ENCODE results near the gene FBXO7. TPM values are rescaled to one million over a fixed set of nuclear protein-coding genes. Genes with fewer than 3 reads are reported as not detected.

FBXO7 gene
- total RNA-seq, 1 donor: 72.1 TPM

DNA sequence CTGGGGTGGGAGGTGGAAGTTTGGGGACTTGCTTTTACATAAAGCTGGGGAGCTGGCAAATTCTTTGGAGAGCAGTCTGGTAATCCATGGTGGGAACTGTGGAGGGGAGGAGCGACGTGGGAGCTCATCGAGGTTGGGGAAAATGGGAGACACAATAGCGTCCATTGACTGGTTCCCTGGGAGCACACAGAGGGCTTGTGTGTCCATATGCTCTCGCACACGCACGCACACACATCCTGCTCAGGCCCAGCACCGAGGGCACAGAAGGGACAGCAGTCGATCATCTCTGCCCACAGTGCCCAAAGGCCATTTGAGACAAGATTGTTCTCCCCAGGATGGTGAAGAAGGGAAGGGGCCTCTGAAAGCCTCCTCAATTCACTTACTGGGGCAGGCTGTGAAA is 53.7 kb downstream of the FBXO7 start:
- DNase-seq (ENCODE audit: low read depth): no peak
- TF ChIP-seq, protein P1, sequence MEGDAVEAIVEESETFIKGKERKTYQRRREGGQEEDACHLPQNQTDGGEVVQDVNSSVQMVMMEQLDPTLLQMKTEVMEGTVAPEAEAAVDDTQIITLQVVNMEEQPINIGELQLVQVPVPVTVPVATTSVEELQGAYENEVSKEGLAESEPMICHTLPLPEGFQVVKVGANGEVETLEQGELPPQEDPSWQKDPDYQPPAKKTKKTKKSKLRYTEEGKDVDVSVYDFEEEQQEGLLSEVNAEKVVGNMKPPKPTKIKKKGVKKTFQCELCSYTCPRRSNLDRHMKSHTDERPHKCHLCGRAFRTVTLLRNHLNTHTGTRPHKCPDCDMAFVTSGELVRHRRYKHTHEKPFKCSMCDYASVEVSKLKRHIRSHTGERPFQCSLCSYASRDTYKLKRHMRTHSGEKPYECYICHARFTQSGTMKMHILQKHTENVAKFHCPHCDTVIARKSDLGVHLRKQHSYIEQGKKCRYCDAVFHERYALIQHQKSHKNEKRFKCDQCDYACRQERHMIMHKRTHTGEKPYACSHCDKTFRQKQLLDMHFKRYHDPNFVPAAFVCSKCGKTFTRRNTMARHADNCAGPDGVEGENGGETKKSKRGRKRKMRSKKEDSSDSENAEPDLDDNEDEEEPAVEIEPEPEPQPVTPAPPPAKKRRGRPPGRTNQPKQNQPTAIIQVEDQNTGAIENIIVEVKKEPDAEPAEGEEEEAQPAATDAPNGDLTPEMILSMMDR (IDR thresholded peaks at IDR 0.05; ENCODE audit: insufficient read depth, low read depth, low read length): no peak
- H3K4me3 ChIP-seq (ENCODE audit: low read depth, low read length): no peak overlapping the region

DNA sequence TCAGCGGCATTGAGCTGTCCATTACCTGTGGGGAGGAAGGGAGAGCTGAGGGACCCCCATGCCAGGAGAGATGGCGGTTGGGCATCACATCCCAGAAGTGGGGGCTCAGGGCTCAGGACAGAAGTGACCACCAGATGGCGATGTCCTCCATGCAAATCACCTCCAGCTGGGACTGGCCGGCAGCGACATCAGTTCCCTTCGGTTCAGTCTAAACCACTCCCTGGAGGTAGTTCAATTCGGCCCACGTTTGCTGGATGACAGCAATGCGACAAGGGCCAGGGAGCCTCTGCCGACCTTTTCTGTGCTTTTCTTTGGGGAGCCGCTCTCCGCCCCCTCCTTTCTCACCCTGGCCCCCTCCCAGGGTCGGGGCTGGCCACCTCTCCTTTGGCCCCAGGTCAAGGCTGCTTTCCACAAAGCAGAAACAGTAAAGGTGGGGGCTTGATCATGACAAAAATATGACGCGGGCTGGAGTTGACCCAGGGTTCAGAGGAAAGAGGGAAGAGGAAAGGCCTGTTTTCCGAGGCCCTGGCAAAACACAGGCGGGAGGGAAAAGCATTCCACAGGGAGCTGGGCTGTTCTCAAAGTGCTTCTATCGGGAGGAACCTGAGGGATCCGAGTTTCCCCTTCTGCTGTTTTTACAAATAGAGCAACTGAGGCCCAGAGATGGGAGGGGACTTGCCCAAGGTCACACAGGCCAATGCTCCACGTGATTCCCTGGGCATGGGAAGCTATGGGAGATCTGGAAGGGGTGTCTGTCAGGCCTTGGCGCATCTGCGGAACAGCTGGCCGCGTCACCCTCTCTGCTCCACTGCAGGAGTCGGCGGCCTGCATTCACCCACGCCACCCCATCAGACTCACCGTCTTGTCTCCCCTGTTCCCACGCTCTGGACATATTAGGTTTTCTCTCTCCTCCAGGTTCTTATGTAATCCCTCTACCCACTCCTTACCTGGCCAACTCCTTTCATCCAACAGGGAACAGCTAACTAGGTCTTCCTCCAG is 54.7 kb downstream of the FBXO7 start:
- DNase-seq (ENCODE audit: low read depth): peak; percentile 91
- TF ChIP-seq, protein P1 (IDR thresholded peaks at IDR 0.05; ENCODE audit: insufficient read depth, low read depth, low read length): peak; percentile 89
- H3K4me3 ChIP-seq (ENCODE audit: low read depth, low read length): no peak overlapping the region

DNA sequence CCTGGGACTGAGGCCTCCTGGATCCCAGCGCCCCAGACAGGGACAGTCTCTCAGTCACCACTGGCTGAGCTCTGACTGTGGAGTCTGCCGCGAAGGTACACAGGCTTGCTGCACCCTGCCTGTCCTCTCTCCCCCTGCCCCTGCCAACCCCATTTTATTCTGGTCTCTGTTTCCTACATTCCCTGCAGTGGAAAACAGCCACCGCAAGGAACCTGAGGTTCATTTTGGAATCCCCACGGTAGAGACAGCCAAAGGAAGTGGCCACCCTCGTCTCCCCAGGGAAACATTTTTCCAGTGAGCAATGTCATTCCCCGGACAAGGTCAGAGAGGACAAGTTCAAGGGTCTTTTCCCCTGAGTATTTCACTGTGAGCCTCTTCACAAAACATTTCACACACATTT is 56.6 kb downstream of the FBXO7 start:
- TF ChIP-seq, protein P1 (IDR thresholded peaks at IDR 0.05; ENCODE audit: insufficient read depth, low read depth, low read length): no peak
- DNase-seq (ENCODE audit: low read depth): peak; percentile 35
- no peak overlapping the region for H3K4me3 ChIP-seq (ENCODE audit: low read depth, low read length)

DNA sequence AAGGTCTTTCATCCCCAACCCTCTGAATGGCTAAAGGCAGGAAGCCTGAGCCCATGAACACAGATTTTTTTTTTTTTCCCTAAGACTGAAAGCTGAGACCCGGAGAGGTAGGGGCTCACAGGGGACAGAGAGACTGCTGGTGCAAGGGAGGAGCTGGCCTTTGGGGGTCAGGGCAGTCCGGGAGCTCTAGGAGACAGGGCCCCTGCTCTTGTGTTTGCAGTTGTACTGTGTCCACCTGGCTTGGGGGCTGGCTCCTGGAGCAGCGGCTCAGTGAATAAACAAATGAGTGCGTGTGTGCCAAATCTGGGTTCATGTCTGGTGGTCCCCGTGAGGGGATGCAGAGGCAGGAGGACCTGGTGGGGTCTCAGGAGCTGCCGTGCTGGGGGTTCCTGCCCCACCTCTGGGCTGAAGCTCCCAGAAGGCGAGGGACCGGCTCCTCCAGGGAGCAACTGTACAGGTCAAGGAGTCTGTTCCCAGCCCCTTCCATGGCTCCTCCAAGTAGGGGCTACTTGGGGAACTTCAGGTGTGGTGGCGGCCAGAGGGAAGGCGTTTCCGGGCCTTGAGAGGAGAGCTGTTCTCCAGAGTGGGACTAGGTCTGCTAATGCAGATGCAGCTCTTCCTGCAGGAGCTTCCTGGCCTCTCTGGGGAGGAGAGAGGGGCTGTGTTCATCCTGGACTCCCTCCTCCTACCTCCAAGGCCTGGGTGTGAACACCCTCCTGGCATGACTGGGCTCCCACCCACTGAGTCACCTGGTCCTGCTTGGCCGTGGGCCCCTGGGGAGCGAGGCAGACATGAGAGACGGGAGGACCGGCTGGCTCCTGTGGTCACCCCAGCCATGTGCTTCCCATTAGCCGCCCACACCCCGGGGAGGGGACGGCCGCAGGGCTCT is 57.6 kb downstream of the FBXO7 start:
- TF ChIP-seq, protein P1 (IDR thresholded peaks at IDR 0.05; ENCODE audit: insufficient read depth, low read depth, low read length): no peak
- H3K4me3 ChIP-seq (ENCODE audit: low read depth, low read length): no peak overlapping the region
- peak; percentile 94 for DNase-seq (ENCODE audit: low read depth)

DNA sequence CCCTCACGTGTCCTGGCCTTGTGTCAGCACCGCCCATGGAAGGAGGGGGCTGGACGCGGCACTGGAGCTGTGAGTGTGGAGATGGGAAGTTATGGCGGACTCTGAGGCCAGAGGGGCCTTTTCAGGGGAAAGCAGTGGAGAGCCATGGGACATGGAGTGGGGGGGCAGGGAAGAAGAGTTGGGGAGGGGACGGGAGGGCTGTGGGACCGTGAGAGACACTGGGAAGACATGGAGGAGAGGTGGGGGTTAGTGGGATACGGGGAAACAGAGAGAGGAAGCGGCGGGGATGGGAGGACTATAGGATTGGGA is 58.2 kb downstream of the FBXO7 start:
- TF ChIP-seq, protein P1 (IDR thresholded peaks at IDR 0.05; ENCODE audit: insufficient read depth, low read depth, low read length): no peak
- no peak for DNase-seq (ENCODE audit: low read depth)
- no peak overlapping the region for H3K4me3 ChIP-seq (ENCODE audit: low read depth, low read length)

DNA sequence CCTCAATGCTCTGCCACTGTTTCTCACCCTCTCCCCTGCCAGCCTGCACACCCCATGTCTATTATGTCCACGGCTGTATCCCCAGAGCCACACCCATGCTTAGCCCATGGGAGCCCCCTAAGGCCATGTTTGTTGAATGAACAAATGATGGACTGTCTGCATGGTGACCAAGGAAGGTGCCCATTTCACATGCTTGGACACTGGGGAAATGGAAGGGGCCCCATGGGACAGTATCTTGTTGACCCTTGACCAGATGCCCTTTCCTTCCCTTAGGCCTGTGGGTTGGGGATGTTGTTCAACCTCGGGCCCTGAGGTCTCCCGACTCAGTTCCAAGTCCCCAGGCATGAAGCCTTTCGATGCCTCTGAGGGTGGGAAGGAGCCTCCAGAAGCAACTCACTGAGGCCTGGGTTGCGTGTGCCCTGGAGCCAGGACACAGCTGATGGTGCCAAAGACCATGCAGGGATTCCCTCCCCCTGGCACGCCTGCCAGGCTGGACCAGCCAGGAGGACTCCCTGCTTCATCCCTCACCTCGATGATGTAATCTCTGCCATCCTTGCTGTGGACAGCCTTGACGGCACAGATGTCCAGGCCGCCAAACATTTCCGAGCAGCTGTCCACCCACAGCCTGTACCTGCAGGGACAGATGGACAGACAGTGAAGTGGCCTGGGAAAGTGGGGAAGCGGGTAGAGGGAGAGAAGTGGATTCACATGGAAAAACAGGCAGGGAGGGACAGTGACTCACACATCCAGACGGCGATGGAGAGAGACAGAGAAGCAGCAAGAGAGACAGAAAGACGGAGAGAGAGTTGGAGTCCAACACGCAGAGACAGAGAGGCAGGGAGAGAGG is 58.9 kb downstream of the FBXO7 start:
- DNase-seq (ENCODE audit: low read depth): peak; percentile 60
- no peak overlapping the region for H3K4me3 ChIP-seq (ENCODE audit: low read depth, low read length)
- TF ChIP-seq, protein P1 (IDR thresholded peaks at IDR 0.05; ENCODE audit: insufficient read depth, low read depth, low read length): no peak
